BE2C (cell line): Measurements from ENCODE around the gene GLMP.

Experiments used
- DNase-seq: peaks from one replicate; pipeline ENCODE4 v3.0.0-alpha.2; 2020
- H3K27me3 ChIP-seq: fragments of 250-450 bp; sonication (Bioruptor Pico); 2 replicates; pipeline ENCODE4 v1.5.1; 2020; ENCODE audit warnings: mild to moderate bottlenecking
- H3K36me3 ChIP-seq: fragments of 250-450 bp; sonication (Bioruptor Pico); 2 replicates; pipeline ENCODE4 v1.5.1; 2020; ENCODE audit warnings: mild to moderate bottlenecking
- H3K4me1 ChIP-seq: fragments of 250-450 bp; sonication (Bioruptor Pico); 2 replicates; pipeline ENCODE4 v1.5.1; 2020
- H3K4me3 ChIP-seq: 2 replicates; pipeline ENCODE4 v1.5.1; 2011; ENCODE audit warnings: low read depth, low read length
- H3K9me3 ChIP-seq: fragments of 250-450 bp; sonication (Bioruptor Pico); 2 replicates; pipeline ENCODE4 v1.5.1; 2020
- TF ChIP-seq, protein P1 (sequence below): IDR thresholded peaks from 2 replicates; pipeline ENCODE4 v1.5.1; 2012; ENCODE audit warnings: mild to moderate bottlenecking, low read depth, low read length

The GLMP gene

DNA sequence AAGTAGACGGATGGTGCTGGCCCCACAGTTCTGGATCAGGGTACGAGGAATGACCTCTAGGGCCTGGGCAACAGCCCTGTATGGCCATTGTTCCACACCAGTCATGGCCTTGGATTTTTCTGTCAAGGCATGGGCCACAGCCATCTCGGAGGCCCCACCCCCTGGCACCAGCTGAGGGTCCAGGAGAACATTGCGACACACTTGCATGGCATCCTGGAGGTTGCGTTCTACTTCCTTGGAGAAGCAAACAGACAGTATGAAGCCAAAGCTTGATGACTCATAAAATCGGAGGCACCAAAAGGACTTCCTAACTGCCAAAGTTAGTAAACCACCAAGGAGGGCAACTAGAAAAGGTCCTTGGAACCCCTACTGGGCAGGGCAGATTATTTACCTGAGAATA, 15.5 kb upstream of the GLMP start:
- H3K27me3 ChIP-seq = no peaks in the 10 kb centered on the region
- TF ChIP-seq, protein P1, sequence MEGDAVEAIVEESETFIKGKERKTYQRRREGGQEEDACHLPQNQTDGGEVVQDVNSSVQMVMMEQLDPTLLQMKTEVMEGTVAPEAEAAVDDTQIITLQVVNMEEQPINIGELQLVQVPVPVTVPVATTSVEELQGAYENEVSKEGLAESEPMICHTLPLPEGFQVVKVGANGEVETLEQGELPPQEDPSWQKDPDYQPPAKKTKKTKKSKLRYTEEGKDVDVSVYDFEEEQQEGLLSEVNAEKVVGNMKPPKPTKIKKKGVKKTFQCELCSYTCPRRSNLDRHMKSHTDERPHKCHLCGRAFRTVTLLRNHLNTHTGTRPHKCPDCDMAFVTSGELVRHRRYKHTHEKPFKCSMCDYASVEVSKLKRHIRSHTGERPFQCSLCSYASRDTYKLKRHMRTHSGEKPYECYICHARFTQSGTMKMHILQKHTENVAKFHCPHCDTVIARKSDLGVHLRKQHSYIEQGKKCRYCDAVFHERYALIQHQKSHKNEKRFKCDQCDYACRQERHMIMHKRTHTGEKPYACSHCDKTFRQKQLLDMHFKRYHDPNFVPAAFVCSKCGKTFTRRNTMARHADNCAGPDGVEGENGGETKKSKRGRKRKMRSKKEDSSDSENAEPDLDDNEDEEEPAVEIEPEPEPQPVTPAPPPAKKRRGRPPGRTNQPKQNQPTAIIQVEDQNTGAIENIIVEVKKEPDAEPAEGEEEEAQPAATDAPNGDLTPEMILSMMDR = no peak
- H3K4me1 ChIP-seq = no peaks in the 10 kb centered on the region
- H3K4me3 ChIP-seq = no peak overlapping the region
- H3K9me3 ChIP-seq = no peaks in the 10 kb centered on the region
- no peak for DNase-seq
- H3K36me3 ChIP-seq = peaks cover 91% of the 10 kb centered on the region

DNA sequence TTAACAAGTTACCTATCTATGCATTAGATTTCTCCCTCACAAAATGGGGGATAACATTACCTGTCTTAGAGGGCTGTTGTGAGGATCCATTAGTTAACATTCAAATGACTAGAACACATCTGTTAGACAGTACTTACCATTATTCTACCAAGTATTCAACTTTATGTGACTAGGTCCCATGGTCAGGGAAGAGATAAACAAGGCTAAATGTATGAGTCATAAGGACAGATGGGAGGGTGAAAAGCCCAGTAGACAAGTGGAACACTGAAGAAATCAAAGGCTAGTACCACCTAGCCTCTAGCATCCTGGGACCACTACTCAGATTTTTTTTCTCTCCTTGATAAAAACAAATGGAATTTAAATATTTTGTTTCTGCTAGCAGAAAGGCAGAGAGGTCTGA, 12.6 kb upstream of the GLMP start:
- DNase-seq = no peak
- H3K4me1 ChIP-seq = no peaks in the 10 kb centered on the region
- no peaks in the 10 kb centered on the region for H3K27me3 ChIP-seq
- TF ChIP-seq, protein P1 = no peak
- H3K9me3 ChIP-seq = no peaks in the 10 kb centered on the region
- H3K4me3 ChIP-seq = no peak overlapping the region
- peaks cover 81% of the 10 kb centered on the region for H3K36me3 ChIP-seq

- Histone ChIP-seq H3K4me1 (no peaks in the 10 kb centered on the region), H3K9me3 (no peaks in the 10 kb centered on the region), H3K36me3 (peaks cover 53% of the 10 kb centered on the region), H3K4me3 (no peak overlapping the region), H3K27me3 (no peaks in the 10 kb centered on the region)
- DNase-seq = no peak
- TF ChIP-seq, protein P1 = no peak
These were observed 9.7 kb upstream of the GLMP start for GRCh38 chr1:156305215-156305614.

- Histone ChIP-seq H3K4me1 (no peaks in the 10 kb centered on the region), H3K36me3 (peaks cover 33% of the 10 kb centered on the region), H3K4me3 (no peak overlapping the region), H3K27me3 (no peaks in the 10 kb centered on the region), H3K9me3 (no peaks in the 10 kb centered on the region)
- no peak for DNase-seq
- TF ChIP-seq, protein P1 = no peak
These were observed 7.8 kb upstream of the GLMP start for GRCh38 chr1:156303241-156303640.

DNA sequence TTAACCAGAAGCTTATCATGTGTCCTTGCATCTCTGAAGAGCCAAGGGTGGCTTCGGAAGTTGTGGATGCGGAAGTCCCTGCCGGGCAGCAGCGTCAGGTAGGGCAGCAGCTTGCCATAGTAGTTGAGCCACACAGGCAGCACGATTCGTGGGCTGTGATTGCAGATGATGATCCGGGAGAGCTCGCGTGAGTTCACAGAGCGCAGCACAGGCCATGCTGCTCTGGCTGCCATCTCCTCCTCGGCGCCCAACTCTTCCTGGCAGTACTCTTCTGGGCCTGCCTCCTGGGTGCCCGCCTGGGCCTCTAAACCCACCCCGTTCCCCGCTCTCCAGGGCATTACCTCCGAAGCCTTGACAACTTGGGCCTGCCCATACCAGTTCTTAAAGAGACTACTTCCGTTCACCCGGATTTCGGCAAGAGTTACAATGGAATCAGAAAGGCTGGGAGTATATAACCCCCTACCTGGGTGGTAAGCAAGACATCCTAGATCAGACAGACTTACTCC, 3.4 kb upstream of the GLMP start, which contains the start of gene VHLL:
Gene VHLL, minus strand, starts transcription at position 456 of the 506 bp plus-strand sequence. Its CDS starts 118 bp downstream, at position 338.
- TF ChIP-seq, protein P1 = no peak
- H3K9me3 ChIP-seq = no peaks in the 10 kb centered on the region

GRCh38 chr1:156293895-156294294, 1.6 kb downstream of the GLMP start:
- no peak for DNase-seq
- no peaks in the 10 kb centered on the region for H3K9me3 ChIP-seq
- H3K36me3 ChIP-seq = peaks cover 1% of the 10 kb centered on the region
- no peak overlapping the region for H3K4me3 ChIP-seq
- H3K4me1 ChIP-seq = no peaks in the 10 kb centered on the region
- TF ChIP-seq, protein P1 = no peak
- no peaks in the 10 kb centered on the region for H3K27me3 ChIP-seq

More for the DNA sequence above, 3.4 kb upstream of the GLMP start, which contains the start of gene VHLL:
- Histone ChIP-seq H3K27me3 (no peaks in the 10 kb centered on the region), H3K4me1 (no peaks in the 10 kb centered on the region), H3K36me3 (peaks cover 3% of the 10 kb centered on the region; the same call in 1 of the 2 replicates), H3K4me3 (no peak within 1 kb of the TSS)
- DNase-seq = no peak
